Right kidney (tissue), 1 donor: Measurements from ENCODE around the gene NKD1.
"Not testable (repeated sequence)": the region's sequence is repeated elsewhere in the genome, so short reads cannot be mapped to it uniquely, and the experiment has no call there.

Source experiments
- DNase-seq: peaks from one replicate; pipeline ENCODE4 v3.0.0-alpha.2; 2016

NKD1 gene

GRCh38 chr16:50578137-50578536 is 29.9 kb downstream of the NKD1 start:
- no peak for DNase-seq

GRCh38 chr16:50579373-50579772 is 31.2 kb downstream of the NKD1 start:
- not testable (repeated sequence) for DNase-seq

- no peak for DNase-seq
Observed at GRCh38 chr16:50580180-50580798, 32.1 kb downstream of the NKD1 start.

GRCh38 chr16:50581845-50582244 is 33.6 kb downstream of the NKD1 start:
- DNase-seq: no peak

GRCh38 chr16:50583211-50583610 is 35.0 kb downstream of the NKD1 start:
- DNase-seq: no peak

- no peak for DNase-seq
Observed at GRCh38 chr16:50584033-50584722, 36.0 kb downstream of the NKD1 start.

- DNase-seq: peak; percentile 35
Observed at GRCh38 chr16:50585331-50585776, 37.2 kb downstream of the NKD1 start.

GRCh38 chr16:50587543-50587942 is 39.3 kb downstream of the NKD1 start:
- DNase-seq: no peak

- DNase-seq: no peak
Observed at GRCh38 chr16:50588276-50588675, 40.1 kb downstream of the NKD1 start.

GRCh38 chr16:50591209-50591608 is 43.0 kb downstream of the NKD1 start:
- DNase-seq: no peak

GRCh38 chr16:50591800-50592771 is 43.9 kb downstream of the NKD1 start:
- DNase-seq: peak; percentile 59

GRCh38 chr16:50592996-50593395 is 44.8 kb downstream of the NKD1 start:
- DNase-seq: no peak

GRCh38 chr16:50593410-50594150 is 45.4 kb downstream of the NKD1 start:
- no peak for DNase-seq

- DNase-seq: no peak
Observed at GRCh38 chr16:50594308-50595260, 46.4 kb downstream of the NKD1 start.

GRCh38 chr16:50595859-50596258 is 47.7 kb downstream of the NKD1 start:
- no peak for DNase-seq

GRCh38 chr16:50596762-50597450 is 48.7 kb downstream of the NKD1 start:
- DNase-seq: no peak

- no peak for DNase-seq
Observed at GRCh38 chr16:50597563-50598255, 49.5 kb downstream of the NKD1 start.

GRCh38 chr16:50598256-50598894 is 50.2 kb downstream of the NKD1 start:
- DNase-seq: no peak

- DNase-seq: no peak
Observed at GRCh38 chr16:50598936-50599361, 50.8 kb downstream of the NKD1 start.
